ENCODE data around the gene GRIK3.

GRIK3 gene

GRCh38 chr1:36846357-36846756 lies 188.0 kb downstream of the GRIK3 start:
- no peak for DNase-seq

GRCh38 chr1:36845802-36846201 lies 188.5 kb downstream of the GRIK3 start:
- DNase-seq: no peak

- DNase-seq: no peak
These were observed 189.4 kb downstream of the GRIK3 start for GRCh38 chr1:36844917-36845316.

- DNase-seq: no peak
These were observed 190.3 kb downstream of the GRIK3 start for GRCh38 chr1:36843906-36844610.

- no peak for DNase-seq
These were observed 191.3 kb downstream of the GRIK3 start for GRCh38 chr1:36843027-36843426.

- DNase-seq: no peak
These were observed 191.9 kb downstream of the GRIK3 start for GRCh38 chr1:36842448-36842847.

GRCh38 chr1:36839485-36839884 lies 194.8 kb downstream of the GRIK3 start:
- DNase-seq: no peak

GRCh38 chr1:36838888-36839287 lies 195.4 kb downstream of the GRIK3 start:
- DNase-seq: no peak

- no peak for DNase-seq
These were observed 197.4 kb downstream of the GRIK3 start for GRCh38 chr1:36836916-36837315.

- no peak for DNase-seq
These were observed 198.0 kb downstream of the GRIK3 start for GRCh38 chr1:36836196-36836883.

GRCh38 chr1:36835696-36836095 lies 198.6 kb downstream of the GRIK3 start:
- DNase-seq: no peak

- no peak for DNase-seq
These were observed 199.2 kb downstream of the GRIK3 start for GRCh38 chr1:36835017-36835695.

- no peak for DNase-seq
These were observed 199.7 kb downstream of the GRIK3 start for GRCh38 chr1:36834586-36834985.

- DNase-seq: no peak
These were observed 203.0 kb downstream of the GRIK3 start for GRCh38 chr1:36831186-36831810.

- no peak for DNase-seq
These were observed 204.4 kb downstream of the GRIK3 start for GRCh38 chr1:36829961-36830360.

- no peak for DNase-seq
These were observed 205.2 kb downstream of the GRIK3 start for GRCh38 chr1:36829066-36829465.

- no peak for DNase-seq
These were observed 209.1 kb downstream of the GRIK3 start for GRCh38 chr1:36825226-36825625.

GRCh38 chr1:36824390-36824861 lies 209.9 kb downstream of the GRIK3 start:
- DNase-seq: no peak

- no peak for DNase-seq
These were observed 211.7 kb downstream of the GRIK3 start for GRCh38 chr1:36822648-36823047.

GRCh38 chr1:36821386-36821785 lies 212.9 kb downstream of the GRIK3 start:
- DNase-seq: no peak

GRCh38 chr1:36818771-36819170 lies 215.5 kb downstream of the GRIK3 start:
- DNase-seq: no peak

GRCh38 chr1:36816348-36816747 lies 218.0 kb downstream of the GRIK3 start:
- DNase-seq: no peak

GRCh38 chr1:36814774-36815173 lies 219.5 kb downstream of the GRIK3 start:
- DNase-seq: no peak
